Astrocyte of the spinal cord (primary cell): Measurements from ENCODE around the gene OR51E1.

Experiments used
- DNase-seq: peaks from one replicate; pipeline ENCODE4 v3.0.0; 2011; ENCODE audit warnings: low read depth, low spot score
- H3K4me3 ChIP-seq: 2 replicates; pipeline ENCODE4 v1.5.1; 2011; ENCODE audit warnings: low read depth, mild to moderate bottlenecking, low read length, moderate library complexity
- in situ Hi-C: cut with HindIII; loops from 2 replicates; pipeline ENCODE4 v1.10.0; 2017; ENCODE audit warnings: low sequenced_read_pairs
- TF ChIP-seq, protein P1 (sequence below): IDR thresholded peaks from 2 replicates; pipeline ENCODE4 v1.5.1; 2012; ENCODE audit warnings: low read depth, mild to moderate bottlenecking, low read length, inconsistent platforms

Gene OR51E1

DNA sequence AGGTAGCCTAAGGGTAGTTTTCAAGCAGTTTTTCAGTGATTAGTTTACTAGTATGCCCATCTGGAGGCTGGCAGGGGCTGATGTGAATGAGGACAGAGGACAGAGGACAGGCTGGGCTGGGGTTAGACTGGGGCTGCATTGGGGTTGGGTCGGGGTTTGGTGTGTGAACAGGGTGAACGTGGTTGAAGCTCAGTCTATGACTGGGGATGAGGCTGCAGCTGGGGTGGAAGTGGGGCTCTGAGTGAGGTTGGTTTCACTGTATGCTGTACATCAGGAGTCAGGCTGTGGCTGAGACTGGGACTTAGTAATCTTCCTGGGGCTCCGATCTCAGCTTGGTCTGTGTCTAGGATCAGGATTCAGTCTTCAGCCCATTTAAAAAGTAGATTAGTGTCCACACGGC, 451 bp downstream of the OR51E1 start:
- H3K4me3 ChIP-seq, result no peak overlapping the region
- in situ Hi-C loops, result no loop called here
- TF ChIP-seq, protein P1, sequence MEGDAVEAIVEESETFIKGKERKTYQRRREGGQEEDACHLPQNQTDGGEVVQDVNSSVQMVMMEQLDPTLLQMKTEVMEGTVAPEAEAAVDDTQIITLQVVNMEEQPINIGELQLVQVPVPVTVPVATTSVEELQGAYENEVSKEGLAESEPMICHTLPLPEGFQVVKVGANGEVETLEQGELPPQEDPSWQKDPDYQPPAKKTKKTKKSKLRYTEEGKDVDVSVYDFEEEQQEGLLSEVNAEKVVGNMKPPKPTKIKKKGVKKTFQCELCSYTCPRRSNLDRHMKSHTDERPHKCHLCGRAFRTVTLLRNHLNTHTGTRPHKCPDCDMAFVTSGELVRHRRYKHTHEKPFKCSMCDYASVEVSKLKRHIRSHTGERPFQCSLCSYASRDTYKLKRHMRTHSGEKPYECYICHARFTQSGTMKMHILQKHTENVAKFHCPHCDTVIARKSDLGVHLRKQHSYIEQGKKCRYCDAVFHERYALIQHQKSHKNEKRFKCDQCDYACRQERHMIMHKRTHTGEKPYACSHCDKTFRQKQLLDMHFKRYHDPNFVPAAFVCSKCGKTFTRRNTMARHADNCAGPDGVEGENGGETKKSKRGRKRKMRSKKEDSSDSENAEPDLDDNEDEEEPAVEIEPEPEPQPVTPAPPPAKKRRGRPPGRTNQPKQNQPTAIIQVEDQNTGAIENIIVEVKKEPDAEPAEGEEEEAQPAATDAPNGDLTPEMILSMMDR, result no peak
- no peak for DNase-seq

DNA sequence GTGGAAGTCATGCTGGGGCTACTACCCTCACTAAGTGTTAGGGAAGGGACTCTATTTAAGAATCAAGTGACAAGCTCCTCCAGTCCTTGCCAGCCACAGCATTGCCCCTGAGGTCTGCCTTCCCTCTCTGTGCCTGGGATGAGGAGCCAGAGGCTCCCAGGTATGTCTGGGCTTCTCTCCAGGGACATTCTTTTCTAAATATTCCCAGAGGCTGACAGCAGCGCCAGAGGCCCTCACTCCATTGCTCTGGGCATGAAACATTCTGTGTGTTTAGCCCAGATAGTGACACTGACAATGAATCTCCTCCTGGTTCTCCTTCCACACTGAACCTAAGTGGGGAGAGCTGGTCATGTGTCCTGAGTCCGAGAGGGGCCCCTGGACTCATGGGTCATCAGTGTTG, 2.2 kb downstream of the OR51E1 start:
- DNase-seq, result no peak
- in situ Hi-C loops, result no loop called here
- H3K4me3 ChIP-seq, result no peak overlapping the region
- TF ChIP-seq, protein P1, result no peak

DNA sequence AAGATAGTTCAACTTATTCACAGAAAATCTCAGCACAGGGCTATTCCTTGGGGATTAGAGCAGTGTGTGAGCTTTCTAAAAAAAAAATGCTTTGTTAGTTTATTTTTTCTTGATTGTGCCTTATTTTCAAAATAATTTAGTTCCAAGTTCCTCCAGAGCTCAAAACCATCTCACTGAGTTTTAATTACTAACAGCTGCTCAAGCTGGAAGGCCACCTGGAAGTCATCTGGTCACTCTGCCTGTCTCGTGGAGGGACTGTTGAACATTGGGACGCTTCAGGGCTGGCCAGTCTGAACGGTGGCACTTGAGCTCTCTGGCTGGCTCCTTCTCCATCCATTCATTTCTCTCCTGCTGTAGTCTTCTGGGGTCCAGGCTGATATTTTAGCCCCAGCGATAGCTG, 4.0 kb downstream of the OR51E1 start:
- TF ChIP-seq, protein P1, result no peak
- no peak overlapping the region for H3K4me3 ChIP-seq
- DNase-seq, result no peak
- in situ Hi-C loops, result no loop called here

DNA sequence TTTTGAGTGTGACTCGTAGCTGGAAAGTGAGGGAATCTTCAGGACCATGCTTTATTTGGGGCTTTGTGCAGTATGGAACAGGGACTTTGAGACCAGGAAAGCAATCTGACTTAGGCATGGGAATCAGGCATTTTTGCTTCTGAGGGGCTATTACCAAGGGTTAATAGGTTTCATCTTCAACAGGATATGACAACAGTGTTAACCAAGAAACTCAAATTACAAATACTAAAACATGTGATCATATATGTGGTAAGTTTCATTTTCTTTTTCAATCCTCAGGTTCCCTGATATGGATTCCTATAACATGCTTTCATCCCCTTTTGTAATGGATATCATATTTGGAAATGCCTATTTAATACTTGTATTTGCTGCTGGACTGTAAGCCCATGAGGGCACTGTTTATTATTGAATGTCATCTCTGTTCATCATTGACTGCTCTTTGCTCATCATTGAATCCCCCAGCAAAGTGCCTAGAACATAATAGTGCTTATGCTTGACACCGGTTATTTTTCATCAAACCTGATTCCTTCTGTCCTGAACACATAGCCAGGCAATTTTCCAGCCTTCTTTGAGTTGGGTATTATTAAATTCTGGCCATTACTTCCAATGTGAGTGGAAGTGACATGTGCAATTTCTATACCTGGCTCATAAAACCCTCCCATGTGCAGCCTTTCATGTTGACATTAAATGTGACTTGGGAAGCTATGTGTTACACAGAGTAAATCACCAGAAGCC, 11.0 kb downstream of the OR51E1 start:
- TF ChIP-seq, protein P1, result no peak
- DNase-seq, result no peak
- in situ Hi-C loops, result no loop called here
- H3K4me3 ChIP-seq, result no peak overlapping the region

DNA sequence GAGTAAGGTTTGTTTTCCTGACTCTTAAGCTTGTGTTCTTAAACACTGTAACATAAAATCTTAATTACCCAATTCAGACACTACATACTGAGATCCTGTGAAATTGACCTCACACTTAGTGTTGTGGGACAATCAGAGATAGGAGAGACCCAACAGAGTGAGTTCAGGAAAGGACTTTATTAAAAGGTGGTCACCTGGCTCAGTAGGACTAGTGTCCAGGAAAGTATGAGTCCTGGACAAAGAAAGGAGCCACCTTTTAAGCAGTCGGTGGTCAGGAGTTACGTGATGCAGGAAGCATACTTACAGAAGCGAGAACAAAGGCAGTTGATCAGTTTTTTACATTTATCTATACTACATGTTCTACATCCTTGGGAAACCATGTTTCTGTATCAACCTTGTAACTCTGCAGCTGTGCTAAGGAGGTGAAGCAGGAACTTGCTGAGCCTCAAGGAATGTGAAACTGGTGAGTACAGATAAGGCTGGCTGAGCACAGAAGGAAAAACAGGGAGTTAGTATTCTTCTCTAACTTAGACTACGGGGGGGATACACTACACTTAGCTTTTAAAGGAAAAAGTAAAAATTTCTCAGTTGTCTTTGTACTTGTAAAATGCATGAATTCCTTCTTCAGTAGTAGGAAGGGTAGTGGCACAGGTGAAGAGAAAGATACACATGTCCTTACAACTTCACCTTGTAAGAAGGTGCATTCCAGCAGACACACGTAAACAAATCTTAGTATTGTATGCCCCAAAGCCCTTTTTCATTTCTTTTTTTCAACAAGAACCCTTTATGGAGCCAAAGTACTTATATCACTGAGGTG, 15.1 kb downstream of the OR51E1 start:
- DNase-seq, result no peak
- in situ Hi-C loops, result no loop called here
- no peak overlapping the region for H3K4me3 ChIP-seq
- TF ChIP-seq, protein P1, result no peak

DNA sequence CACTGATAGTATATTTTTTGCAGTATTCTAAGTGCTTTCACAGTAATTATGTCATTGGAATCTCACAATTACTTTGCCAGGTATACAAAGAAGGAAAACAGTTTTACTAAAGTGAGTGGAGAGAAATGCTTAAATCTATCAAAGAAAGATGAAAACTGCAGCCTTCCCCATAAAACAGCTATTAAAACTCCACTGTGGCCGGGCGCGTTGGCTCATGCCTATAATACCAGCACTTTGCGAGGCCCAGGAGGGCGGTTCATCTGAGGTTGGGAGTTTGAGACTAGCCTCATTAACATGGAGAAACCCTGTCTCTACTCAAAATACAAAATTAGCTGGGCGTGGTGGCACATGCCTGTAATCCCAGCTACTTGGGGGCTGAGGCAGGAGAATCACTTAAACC, 19.1 kb downstream of the OR51E1 start:
- DNase-seq, result no peak
- in situ Hi-C loops, result no loop called here
- H3K4me3 ChIP-seq, result no peak overlapping the region
- TF ChIP-seq, protein P1, result no peak
